SK-N-SH (cell line): ENCODE results near the gene SERPINA3. TPM values are rescaled to one million over a fixed set of nuclear protein-coding genes. Genes with fewer than 3 reads are reported as not detected.

Experiments
- CTCF ChIA-PET: fragments of 300-600, 350-600 bp; formaldehyde crosslinking; extraction: SDS; loops from one replicate; lab custom pipeline; 2021; lab: Yijun Ruan, JAX
- POLR2A ChIA-PET: fragments of 350-600 bp; sonication (Branson Sonifier 250); formaldehyde crosslinking; extraction: SDS; loops from one replicate; lab custom pipeline; 2020; ENCODE audit warnings: antibody characterized with exemption, inconsistent platforms; lab: Yijun Ruan, JAX
- DNase-seq: peaks from one replicate; pipeline ENCODE4 v3.0.0; 2012
- H2AFZ ChIP-seq: fragments of 200-600 bp; sonication (generic); 2 replicates; pipeline ENCODE4 v1.8.1; 2016; ENCODE audit warnings: antibody characterized with exemption, mild to moderate bottlenecking, low read depth
- H3F3A ChIP-seq: fragments of 200-600 bp; sonication (generic); replicated peaks from 2 replicates; pipeline ENCODE3; 2016; ENCODE audit warnings: antibody characterized with exemption, mild to moderate bottlenecking; ENCODE audit not compliant: insufficient read depth
- H3K27ac ChIP-seq, 2 experiments: fragments of 200-500 bp in 1 of 2; fragments of 200-600 bp in 1 of 2; sonication (Bioruptor generic) in 1 of 2; sonication (generic), shearing (Covaris generic) in 1 of 2; 2 replicates each; pipeline versions ENCODE4 v1.5.1 to v1.6.1; 2014 to 2016; ENCODE audit warnings: low read depth in 2 of 2, inconsistent platforms in 1 of 2, low read length in 1 of 2, mild to moderate bottlenecking in 1 of 2, mixed read lengths in 1 of 2
- H3K27me3 ChIP-seq: fragments of 200-600 bp; sonication (generic), shearing (Covaris generic); 2 replicates; pipeline ENCODE4 v1.6.1; 2016; ENCODE audit warnings: mixed run types; ENCODE audit not compliant: insufficient read depth
- H3K36me3 ChIP-seq, 2 experiments: fragments of 200-500 bp in 1 of 2; fragments of 200-600 bp in 1 of 2; sonication (Bioruptor generic) in 1 of 2; sonication (generic) in 1 of 2; replicated peaks in 1 of 2; 2 replicates each; pipeline versions ENCODE3 to v1.5.1; 2014 to 2016; ENCODE audit warnings: low read length in 1 of 2, mild to moderate bottlenecking in 1 of 2; ENCODE audit not compliant: insufficient read depth in 2 of 2, control insufficient read depth in 1 of 2
- H3K4me1 ChIP-seq, 2 experiments: fragments of 200-500 bp in 1 of 2; fragments of 200-600 bp in 1 of 2; sonication (Bioruptor generic) in 1 of 2; sonication (generic), shearing (Covaris generic) in 1 of 2; 2 replicates each; pipeline versions ENCODE4 v1.5.1 to v1.6.1; 2014 to 2016; ENCODE audit warnings: low read depth in 1 of 2, low read length in 1 of 2, mixed run types in 1 of 2; ENCODE audit not compliant: insufficient read depth in 2 of 2, control insufficient read depth in 1 of 2
- H3K4me2 ChIP-seq: fragments of 200-600 bp; sonication (generic), shearing (Covaris generic); 2 replicates; pipeline ENCODE4 v1.6.1; 2017; ENCODE audit warnings: mixed run types
- H3K4me3 ChIP-seq, 2 experiments: fragments of 200-500 bp in 1 of 2; fragments of 200-600 bp in 1 of 2; sonication (Bioruptor generic) in 1 of 2; sonication (generic), shearing (Covaris generic) in 1 of 2; 2 replicates each; pipeline versions ENCODE4 v1.5.1 to v1.8.1; 2014 to 2016; ENCODE audit warnings: low read depth in 2 of 2, inconsistent platforms in 1 of 2, low read length in 1 of 2, mild to moderate bottlenecking in 1 of 2, mixed read lengths in 1 of 2, moderate library complexity in 1 of 2
- H3K79me2 ChIP-seq: fragments of 200-600 bp; sonication (generic); 2 replicates; pipeline ENCODE4 v1.8.1; 2017; ENCODE audit warnings: mild to moderate bottlenecking; ENCODE audit not compliant: insufficient read depth
- H3K9ac ChIP-seq: fragments of 200-600 bp; sonication (generic); 2 replicates; pipeline ENCODE4 v1.6.1; 2017; ENCODE audit warnings: mixed run types
- H3K9me2 ChIP-seq: fragments of 200-600 bp; sonication (generic); 2 replicates; pipeline ENCODE4 v1.6.1; 2017; ENCODE audit warnings: mixed run types
- H3K9me3 ChIP-seq: fragments of 200-600 bp; sonication (generic); 2 replicates; pipeline ENCODE4 v1.6.1; 2017; ENCODE audit warnings: mixed run types, mild to moderate bottlenecking, moderate library complexity
- H4K20me1 ChIP-seq: fragments of 200-600 bp; sonication (generic); 2 replicates; pipeline ENCODE4 v1.6.1; 2017; ENCODE audit warnings: mild to moderate bottlenecking, mixed run types; ENCODE audit not compliant: insufficient read depth
- EP300 ChIP-seq, 2 experiments: IDR thresholded peaks; 2 replicates each; pipeline versions ENCODE4 v1.4.0 to v1.6.1; 2012; ENCODE audit warnings: borderline replicate concordance in 1 of 2, low read depth in 1 of 2, low read length in 1 of 2
- JUND ChIP-seq: IDR thresholded peaks from 2 replicates; pipeline ENCODE4 v1.4.0; 2012
- MAX ChIP-seq: IDR thresholded peaks from 2 replicates; pipeline ENCODE4 v1.4.0; 2012; ENCODE audit warnings: low read depth
- MXI1 ChIP-seq: IDR thresholded peaks from 2 replicates; pipeline ENCODE4 v1.6.1; 2012; ENCODE audit warnings: mild to moderate bottlenecking, low read depth, low read length, improper control_type of control experiment
- PBX3 ChIP-seq: IDR thresholded peaks from 2 replicates; pipeline ENCODE4; 2012
- RCOR1 ChIP-seq: fragments of 150-350 bp; IDR thresholded peaks from 2 replicates; pipeline ENCODE4 v1.6.1; 2017; ENCODE audit warnings: antibody characterized with exemption, low read length
- RFX5 ChIP-seq: IDR thresholded peaks from 2 replicates; pipeline ENCODE4 v1.6.1; 2012; ENCODE audit warnings: mild to moderate bottlenecking, improper control_type of control experiment, low read length
- RXRA ChIP-seq: IDR thresholded peaks from 2 replicates; pipeline ENCODE4 v1.4.0; 2012; ENCODE audit warnings: low read depth, mild to moderate bottlenecking, borderline replicate concordance
- TAF1 ChIP-seq: IDR thresholded peaks from 2 replicates; pipeline ENCODE4 v1.6.1; 2012; ENCODE audit warnings: low read depth, mild to moderate bottlenecking, low read length, moderate library complexity, borderline replicate concordance
- YY1 ChIP-seq: IDR thresholded peaks from 2 replicates; pipeline ENCODE4 v1.4.0; 2012; ENCODE audit warnings: low read depth, mild to moderate bottlenecking
- ZBTB33 ChIP-seq: IDR thresholded peaks from 2 replicates; pipeline ENCODE4 v1.4.0; 2012; ENCODE audit warnings: low read depth, borderline replicate concordance
- whole genome bisulfite sequencing: methylation state at CpG from one replicate; pipeline ENCODE4 v1.1.6; 2017; ENCODE audit warnings: low lambda C conversion rate; 5-methylcytosine and 5-hydroxymethylcytosine counted together
- polyA plus RNA-seq, 3 experiments: library from polyadenylated mRNA; depleted of rRNA; stranded (reverse); fragments of >200 nt; gene quantifications; 2 replicates each; pipeline ENCODE4 v1.2.3, GENCODE V29; 2012
- TF ChIP-seq, protein P1 (sequence below): fragments of 200-600 bp; sonication (generic); IDR thresholded peaks from 2 replicates; pipeline ENCODE4 v1.6.1; 2017; ENCODE audit warnings: antibody characterized with exemption, mild to moderate bottlenecking, moderate library complexity
- TF ChIP-seq, protein P2 (sequence below): fragments of 150-350 bp; IDR thresholded peaks from 2 replicates; pipeline ENCODE4 v1.6.1; 2016; ENCODE audit warnings: mild to moderate bottlenecking, low read depth, low read length
- TF ChIP-seq, protein P3 (sequence below): IDR thresholded peaks from 2 replicates; pipeline ENCODE4 v1.4.0; 2012; ENCODE audit warnings: low read depth, borderline replicate concordance

The SERPINA3 gene
- polyA plus RNA-seq, 1 of the 3 experiments (the other 2 are of a cell fraction) = 0.25 TPM

- Histone ChIP-seq H3K36me3 (no peaks in the 10 kb centered on the region), H3K9me2 (no peaks in the 10 kb centered on the region), H3K4me3 (no peak overlapping the region), H3K4me2 (no peak overlapping the region), H3K27me3 (no peaks in the 10 kb centered on the region), H4K20me1 (no peaks in the 10 kb centered on the region), H3K9me3 (no peaks in the 10 kb centered on the region), H3F3A (no peaks in the 10 kb centered on the region), H3K79me2 (no peaks in the 10 kb centered on the region), H3K9ac (no peak overlapping the region), H3K27ac (no peak overlapping the region), H3K4me1 (no peaks in the 10 kb centered on the region; a peak in 1 of 4 replicates), H2AFZ (no peak overlapping the region)
- TF ChIP-seq, protein P1, sequence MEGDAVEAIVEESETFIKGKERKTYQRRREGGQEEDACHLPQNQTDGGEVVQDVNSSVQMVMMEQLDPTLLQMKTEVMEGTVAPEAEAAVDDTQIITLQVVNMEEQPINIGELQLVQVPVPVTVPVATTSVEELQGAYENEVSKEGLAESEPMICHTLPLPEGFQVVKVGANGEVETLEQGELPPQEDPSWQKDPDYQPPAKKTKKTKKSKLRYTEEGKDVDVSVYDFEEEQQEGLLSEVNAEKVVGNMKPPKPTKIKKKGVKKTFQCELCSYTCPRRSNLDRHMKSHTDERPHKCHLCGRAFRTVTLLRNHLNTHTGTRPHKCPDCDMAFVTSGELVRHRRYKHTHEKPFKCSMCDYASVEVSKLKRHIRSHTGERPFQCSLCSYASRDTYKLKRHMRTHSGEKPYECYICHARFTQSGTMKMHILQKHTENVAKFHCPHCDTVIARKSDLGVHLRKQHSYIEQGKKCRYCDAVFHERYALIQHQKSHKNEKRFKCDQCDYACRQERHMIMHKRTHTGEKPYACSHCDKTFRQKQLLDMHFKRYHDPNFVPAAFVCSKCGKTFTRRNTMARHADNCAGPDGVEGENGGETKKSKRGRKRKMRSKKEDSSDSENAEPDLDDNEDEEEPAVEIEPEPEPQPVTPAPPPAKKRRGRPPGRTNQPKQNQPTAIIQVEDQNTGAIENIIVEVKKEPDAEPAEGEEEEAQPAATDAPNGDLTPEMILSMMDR = no peak
- TF ChIP-seq RXRA = no peak
- no peak for TF ChIP-seq ZBTB33
- TF ChIP-seq RCOR1 = no peak
- TF ChIP-seq YY1 = no peak
- TF ChIP-seq EP300 (IDR thresholded peaks at IDR 0.05; ENCODE audit: borderline replicate concordance in 1 of 2, low read depth in 1 of 2, low read length in 1 of 2) = no peak
- TF ChIP-seq PBX3 = no peak
- no peak for TF ChIP-seq TAF1
- TF ChIP-seq, protein P2, sequence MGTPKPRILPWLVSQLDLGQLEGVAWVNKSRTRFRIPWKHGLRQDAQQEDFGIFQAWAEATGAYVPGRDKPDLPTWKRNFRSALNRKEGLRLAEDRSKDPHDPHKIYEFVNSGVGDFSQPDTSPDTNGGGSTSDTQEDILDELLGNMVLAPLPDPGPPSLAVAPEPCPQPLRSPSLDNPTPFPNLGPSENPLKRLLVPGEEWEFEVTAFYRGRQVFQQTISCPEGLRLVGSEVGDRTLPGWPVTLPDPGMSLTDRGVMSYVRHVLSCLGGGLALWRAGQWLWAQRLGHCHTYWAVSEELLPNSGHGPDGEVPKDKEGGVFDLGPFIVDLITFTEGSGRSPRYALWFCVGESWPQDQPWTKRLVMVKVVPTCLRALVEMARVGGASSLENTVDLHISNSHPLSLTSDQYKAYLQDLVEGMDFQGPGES = no peak
- no peak for TF ChIP-seq MXI1
- ChIA-PET CTCF (no interaction called here), POLR2A (no interaction called here)
- DNase-seq = no peak
- WGBS = 61% methylated on average over 11 of the region's 11 CpGs
Observed at GRCh38 chr14:94655169-94655710, 43.0 kb downstream of the SERPINA3 start.

GRCh38 chr14:94656043-94656442, 43.9 kb downstream of the SERPINA3 start:
- H3F3A ChIP-seq = no peaks in the 10 kb centered on the region
- no peaks in the 10 kb centered on the region for H3K27me3 ChIP-seq
- H3K79me2 ChIP-seq = no peaks in the 10 kb centered on the region
- no peak overlapping the region for H3K27ac ChIP-seq
- no peak overlapping the region for H3K4me3 ChIP-seq
- ChIA-PET CTCF (no interaction called here), POLR2A (no interaction called here)
- no peak overlapping the region for H2AFZ ChIP-seq
- H3K4me2 ChIP-seq = no peak overlapping the region
- no peak for DNase-seq
- no peaks in the 10 kb centered on the region; a peak in 1 of 4 replicates for H3K4me1 ChIP-seq
- H4K20me1 ChIP-seq = no peaks in the 10 kb centered on the region
- WGBS = 76% methylated on average over 4 of the region's 4 CpGs
- no peaks in the 10 kb centered on the region for H3K9me2 ChIP-seq
- no peak overlapping the region for H3K9ac ChIP-seq
- no peaks in the 10 kb centered on the region for H3K9me3 ChIP-seq
- H3K36me3 ChIP-seq = no peaks in the 10 kb centered on the region
- TF ChIP-seq ZBTB33 (no peak), JUND (no peak), MAX (no peak), RFX5 (no peak)
- TF ChIP-seq, protein P3, sequence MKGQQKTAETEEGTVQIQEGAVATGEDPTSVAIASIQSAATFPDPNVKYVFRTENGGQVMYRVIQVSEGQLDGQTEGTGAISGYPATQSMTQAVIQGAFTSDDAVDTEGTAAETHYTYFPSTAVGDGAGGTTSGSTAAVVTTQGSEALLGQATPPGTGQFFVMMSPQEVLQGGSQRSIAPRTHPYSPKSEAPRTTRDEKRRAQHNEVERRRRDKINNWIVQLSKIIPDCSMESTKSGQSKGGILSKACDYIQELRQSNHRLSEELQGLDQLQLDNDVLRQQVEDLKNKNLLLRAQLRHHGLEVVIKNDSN = no peak
- TF ChIP-seq, protein P1 = no peak
